H1 (cell line): ENCODE measurements around the gene SPTBN1. TPM values are rescaled to one million over a fixed set of nuclear protein-coding genes. Genes with fewer than 3 reads are reported as not detected.
"Not testable (repeated sequence)": the region's sequence is repeated elsewhere in the genome, so short reads cannot be mapped to it uniquely, and the experiment has no call there.

ENCODE experiments used
- CTCF ChIA-PET: fragments of 300-600 bp; sonication (Branson Sonifier 250); formaldehyde crosslinking; loops from one replicate; lab custom pipeline; 2021; ENCODE audit not compliant: partially characterized antibody; lab: Charles Lee
- POLR2A ChIA-PET: fragments of 300-600 bp; sonication (Branson Sonifier 250); formaldehyde crosslinking; loops from one replicate; lab custom pipeline; 2021; ENCODE audit warnings: inconsistent platforms; ENCODE audit not compliant: partially characterized antibody; lab: Charles Lee
- DNase-seq, 2 experiments: peaks; one replicate each; pipeline versions ENCODE4 v3.0.0 to v3.0.0-alpha.2; 2010 to 2022; ENCODE audit warnings: low spot score in 2 of 2, low read depth in 1 of 2, mixed read lengths in 1 of 2
- FAIRE-seq: peaks from 2 replicates; lab custom pipeline; 2011; peaks lifted over from hg19 to GRCh38; lab: Jason Lieb, UNC
- H2AFZ ChIP-seq: 2 replicates; pipeline ENCODE4 v1.8.1; 2012; ENCODE audit warnings: low read length, inconsistent platforms
- H2AK5ac ChIP-seq: 2 replicates; pipeline ENCODE4 v1.6.1; 2013; ENCODE audit warnings: low read depth, low read length
- H2BK120ac ChIP-seq: replicated peaks from 2 replicates; pipeline ENCODE3; 2013; ENCODE audit warnings: low read depth, low read length, inconsistent platforms
- H2BK12ac ChIP-seq: 2 replicates; pipeline ENCODE4 v1.6.1; 2013; ENCODE audit warnings: low read depth, low read length
- H2BK15ac ChIP-seq: 2 replicates; pipeline ENCODE4 v1.6.1; 2013; ENCODE audit warnings: low read length
- H2BK20ac ChIP-seq: 2 replicates; pipeline ENCODE4 v1.6.1; 2013; ENCODE audit warnings: low read length
- H2BK5ac ChIP-seq: 2 replicates; pipeline ENCODE4 v1.6.1; 2013; ENCODE audit warnings: low read depth, low read length
- H3K14ac ChIP-seq: 2 replicates; pipeline ENCODE4 v1.6.1; 2013; ENCODE audit warnings: inconsistent platforms; ENCODE audit not compliant: insufficient read length
- H3K18ac ChIP-seq: 2 replicates; pipeline ENCODE4 v1.6.1; 2013; ENCODE audit warnings: low read length; ENCODE audit errors: extremely low read depth
- H3K23ac ChIP-seq: 2 replicates; pipeline ENCODE4 v1.6.1; 2013; ENCODE audit warnings: inconsistent platforms; ENCODE audit not compliant: insufficient read length
- H3K23me2 ChIP-seq: 2 replicates; pipeline ENCODE4 v1.6.1; 2013; ENCODE audit warnings: low read depth, low read length
- H3K27ac ChIP-seq: 2 replicates; pipeline ENCODE4 v1.6.1; 2011; ENCODE audit warnings: low read depth, low read length, inconsistent platforms
- H3K27me3 ChIP-seq, 4 experiments: replicated peaks in 1 of 4; 1 replicate in 1 of 4; 2 replicates in 3 of 4; pipeline versions ENCODE4 v1.6.1 to v1.8.1; 2011 to 2013; ENCODE audit warnings: low read length in 3 of 4, mild to moderate bottlenecking in 3 of 4, inconsistent platforms in 2 of 4, mixed read lengths in 2 of 4, moderate library complexity in 1 of 4; ENCODE audit not compliant: control insufficient read depth in 3 of 4, insufficient read depth in 3 of 4; ENCODE audit errors: extremely low read depth in 1 of 4
- H3K36me3 ChIP-seq, 4 experiments: 2 replicates each; pipeline versions ENCODE4 v1.6.1 to v1.8.1; 2011 to 2013; ENCODE audit warnings: mild to moderate bottlenecking in 4 of 4, low read length in 3 of 4, moderate library complexity in 2 of 4, control low read depth in 1 of 4, inconsistent platforms in 1 of 4; ENCODE audit not compliant: insufficient read depth in 4 of 4, control insufficient read depth in 2 of 4
- H3K4ac ChIP-seq: replicated peaks from 2 replicates; pipeline ENCODE3; 2013; ENCODE audit warnings: low read length, low read depth, mixed read lengths, inconsistent platforms; ENCODE audit not compliant: insufficient read length
- H3K4me1 ChIP-seq, 4 experiments: replicated peaks in 1 of 4; 1 replicate in 1 of 4; 2 replicates in 3 of 4; pipeline versions ENCODE4 v1.6.1 to v1.8.1; 2011 to 2013; ENCODE audit warnings: low read length in 3 of 4, inconsistent platforms in 2 of 4, mixed read lengths in 1 of 4; ENCODE audit not compliant: insufficient read depth in 4 of 4, control insufficient read depth in 3 of 4
- H3K4me2 ChIP-seq, 2 experiments: 2 replicates each; pipeline versions ENCODE4 v1.6.1 to v1.8.1; 2011 to 2013; ENCODE audit warnings: low read depth in 2 of 2, low read length in 2 of 2, control low read depth in 1 of 2, inconsistent platforms in 1 of 2, mild to moderate bottlenecking in 1 of 2; ENCODE audit not compliant: insufficient read depth in 1 of 2
- H3K4me3 ChIP-seq, 4 experiments: fragments of 200-600, 300-600 bp in 1 of 4; sonication (generic), shearing (Covaris generic), sonication (Bioruptor Twin) in 1 of 4; 2 replicates each; pipeline versions ENCODE4 v1.5.1 to v1.8.1; 2011 to 2016; ENCODE audit warnings: low read length in 4 of 4, low read depth in 3 of 4, control low read depth in 2 of 4, inconsistent platforms in 2 of 4, mild to moderate bottlenecking in 2 of 4, mixed read lengths in 1 of 4, moderate library complexity in 1 of 4; ENCODE audit not compliant: insufficient read depth in 2 of 4; ENCODE audit errors: extremely low read depth in 1 of 4
- H3K56ac ChIP-seq: replicated peaks from 2 replicates; pipeline ENCODE3; 2013; ENCODE audit warnings: low read depth, mild to moderate bottlenecking, mixed read lengths, low read length, inconsistent platforms; ENCODE audit not compliant: insufficient read length
- H3K79me1 ChIP-seq: 2 replicates; pipeline ENCODE4 v1.6.1; 2013; ENCODE audit warnings: low read depth, low read length, control low read depth
- H3K79me2 ChIP-seq, 2 experiments: 2 replicates each; pipeline versions ENCODE4 v1.6.1 to v1.8.1; 2012 to 2013; ENCODE audit warnings: low read length in 2 of 2, mild to moderate bottlenecking in 2 of 2, inconsistent platforms in 1 of 2; ENCODE audit not compliant: insufficient read depth in 2 of 2, control insufficient read depth in 1 of 2
- H3K9ac ChIP-seq, 4 experiments: replicated peaks in 1 of 4; 1 replicate in 1 of 4; 2 replicates in 3 of 4; pipeline versions ENCODE4 v1.6.1 to v1.8.1; 2011 to 2013; ENCODE audit warnings: low read depth in 3 of 4, low read length in 3 of 4, control low read depth in 2 of 4, mild to moderate bottlenecking in 2 of 4, moderate library complexity in 2 of 4, inconsistent platforms in 1 of 4; ENCODE audit errors: extremely low read depth in 1 of 4
- H3K9me3 ChIP-seq, 2 experiments: 2 replicates each; pipeline versions ENCODE4 v1.6.1 to v1.8.1; 2012 to 2013; ENCODE audit warnings: mild to moderate bottlenecking in 2 of 2, moderate library complexity in 2 of 2, control low read depth in 1 of 2, inconsistent platforms in 1 of 2, low read depth in 1 of 2, low read length in 1 of 2, mixed read lengths in 1 of 2; ENCODE audit not compliant: insufficient read depth in 2 of 2
- H4K20me1 ChIP-seq, 2 experiments: replicated peaks in 1 of 2; 2 replicates each; pipeline versions ENCODE3 to v1.8.1; 2011 to 2013; ENCODE audit warnings: inconsistent platforms in 2 of 2, low read length in 2 of 2, mild to moderate bottlenecking in 1 of 2; ENCODE audit not compliant: insufficient read depth in 2 of 2, control insufficient read depth in 1 of 2
- H4K5ac ChIP-seq: 2 replicates; pipeline ENCODE4 v1.6.1; 2013; ENCODE audit warnings: low read length, low read depth, mixed read lengths, inconsistent platforms; ENCODE audit not compliant: insufficient read length
- H4K8ac ChIP-seq: 2 replicates; pipeline ENCODE4 v1.8.0; 2013; ENCODE audit warnings: mild to moderate bottlenecking, moderate library complexity, low read length, inconsistent platforms; ENCODE audit not compliant: insufficient read depth; ENCODE audit errors: extremely low read depth
- H4K91ac ChIP-seq: replicated peaks from 2 replicates; pipeline ENCODE3; 2013; ENCODE audit warnings: low read length, mixed read lengths, inconsistent platforms; ENCODE audit not compliant: insufficient read length
- WGBS, 2 experiments: shearing (Covaris generic) in 1 of 2; methylation state at CpG; one replicate each; pipeline versions ENCODE4 v1.1.6 to v1.1.7; 2013 to 2015; ENCODE audit warnings: low lambda C conversion rate in 2 of 2, mixed read lengths in 2 of 2, inconsistent platforms in 1 of 2, low coverage in 1 of 2, missing lambda C conversion rate in 1 of 2; ENCODE audit not compliant: insufficient replicate concordance in 2 of 2, insufficient coverage in 1 of 2, insufficient read length in 1 of 2; ENCODE audit errors: extremely low coverage in 1 of 2, missing lambda C conversion rate in 1 of 2; 5-methylcytosine and 5-hydroxymethylcytosine counted together
- polyA plus RNA-seq, 7 experiments: library from polyadenylated mRNA; depleted of rRNA in 3 of 7; stranded (reverse) in 5 of 7; unstranded in 2 of 7; fragments of >200 nt in 5 of 7; fragments of 200-250 nt in 2 of 7; gene quantifications; 1 replicate in 5 of 7; 2 replicates in 1 of 7; 4 replicates in 1 of 7; pipeline versions ENCODE4 v1.2.1 to v1.2.3, GENCODE V29; 2011 to 2013; ENCODE audit warnings: missing spikeins in 2 of 7, mixed read lengths in 2 of 7
- total RNA-seq: library from RNA; stranded (reverse); fragmentation: NEBNext Ultra II Directional; extraction: Animal tissue kit (Norgen Biotek cat#: 25700); gene quantifications from 2 replicates; pipeline ENCODE4 v1.2.1, GENCODE V29; 2021

The SPTBN1 gene
- total and polyA plus RNA-seq, 2 of the 8 experiments (the other 6 are each of a cell fraction or from before 2014, with no cell fraction given) = 31.8 to 180 TPM

DNA sequence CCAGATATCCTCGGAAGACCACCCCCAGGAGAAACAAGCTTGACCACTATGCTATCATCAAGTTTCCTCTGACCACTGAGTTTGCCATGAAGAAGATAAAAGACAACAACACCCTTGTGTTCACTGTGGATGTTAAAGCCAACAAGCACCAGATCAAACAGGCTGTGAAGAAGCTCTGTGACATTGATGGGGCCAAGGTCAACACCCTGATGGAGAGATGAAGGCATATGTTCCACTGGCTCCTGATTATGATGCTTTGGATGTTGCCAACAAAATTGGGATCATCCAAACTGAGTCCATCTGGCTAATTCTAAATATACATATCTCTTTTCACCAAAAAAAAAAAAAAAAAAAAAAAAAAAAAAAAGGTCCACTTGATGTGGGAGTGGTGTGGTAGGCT lies 73.4 kb downstream of the SPTBN1 start:
- not testable (repeated sequence) for FAIRE-seq, H3K79me2 ChIP-seq
- CTCF ChIA-PET = interaction anchor here (1.3 to 2.0 kb wide), 2 partner anchors 8 to 134 kb away, joined by 3 to 5 read pairs; no protein-coding TSS in a partner anchor

More for the DNA sequence above, 73.4 kb downstream of the SPTBN1 start:
- H3K36me3 ChIP-seq, H3K9ac ChIP-seq, H3K4ac ChIP-seq, H4K8ac ChIP-seq, H2BK120ac ChIP-seq, H2BK15ac ChIP-seq, H3K18ac ChIP-seq, H2AK5ac ChIP-seq, H3K27me3 ChIP-seq, H3K4me3 ChIP-seq, H4K20me1 ChIP-seq, H2BK20ac ChIP-seq, H3K14ac ChIP-seq, POLR2A ChIA-PET, H4K5ac ChIP-seq, H3K23ac ChIP-seq, H3K27ac ChIP-seq, H3K4me2 ChIP-seq, H2BK5ac ChIP-seq, H4K91ac ChIP-seq, H3K9me3 ChIP-seq, H3K56ac ChIP-seq, H3K23me2 ChIP-seq, H3K4me1 ChIP-seq, H2AFZ ChIP-seq, H2BK12ac ChIP-seq, H3K79me1 ChIP-seq, DNase-seq: not testable (repeated sequence)
- WGBS, 2 experiments = 95% methylated on average over 1 of the region's 1 CpG; no CpG with 5 or more reads in 1 of the 2 experiments
